B cell (primary cell): Measurements from ENCODE around the gene ZCCHC13.

Experiments
- CTCF ChIP-seq: fragments of 200-600 bp; IDR thresholded peaks from one replicate; pipeline ENCODE4 v1.8.0; 2022; ENCODE audit warnings: antibody characterized with exemption, mild to moderate bottlenecking
- EZH2 ChIP-seq: IDR thresholded peaks from 2 replicates; pipeline ENCODE4 v1.6.1; 2012; ENCODE audit warnings: borderline replicate concordance, low read depth, mild to moderate bottlenecking, moderate library complexity, low read length; ENCODE audit not compliant: insufficient read depth, poor library complexity, severe bottlenecking

- TF ChIP-seq CTCF = no peak
- no peak for TF ChIP-seq EZH2
Observed at GRCh38 chrX:74346088-74346487, 42.1 kb downstream of the ZCCHC13 start.
